GM19452 (cell line): ENCODE results near the gene FOXN3.
"Not testable (repeated sequence)": the region's sequence is repeated elsewhere in the genome, so short reads cannot be mapped to it uniquely, and the experiment has no call there.

Experiments
- ATAC-seq: cut with Tn5 transposase; IDR thresholded peaks from one replicate; pipeline ENCODE4 v1.9.1; 2021; ENCODE audit not compliant: unreplicated experiment

The FOXN3 gene

DNA sequence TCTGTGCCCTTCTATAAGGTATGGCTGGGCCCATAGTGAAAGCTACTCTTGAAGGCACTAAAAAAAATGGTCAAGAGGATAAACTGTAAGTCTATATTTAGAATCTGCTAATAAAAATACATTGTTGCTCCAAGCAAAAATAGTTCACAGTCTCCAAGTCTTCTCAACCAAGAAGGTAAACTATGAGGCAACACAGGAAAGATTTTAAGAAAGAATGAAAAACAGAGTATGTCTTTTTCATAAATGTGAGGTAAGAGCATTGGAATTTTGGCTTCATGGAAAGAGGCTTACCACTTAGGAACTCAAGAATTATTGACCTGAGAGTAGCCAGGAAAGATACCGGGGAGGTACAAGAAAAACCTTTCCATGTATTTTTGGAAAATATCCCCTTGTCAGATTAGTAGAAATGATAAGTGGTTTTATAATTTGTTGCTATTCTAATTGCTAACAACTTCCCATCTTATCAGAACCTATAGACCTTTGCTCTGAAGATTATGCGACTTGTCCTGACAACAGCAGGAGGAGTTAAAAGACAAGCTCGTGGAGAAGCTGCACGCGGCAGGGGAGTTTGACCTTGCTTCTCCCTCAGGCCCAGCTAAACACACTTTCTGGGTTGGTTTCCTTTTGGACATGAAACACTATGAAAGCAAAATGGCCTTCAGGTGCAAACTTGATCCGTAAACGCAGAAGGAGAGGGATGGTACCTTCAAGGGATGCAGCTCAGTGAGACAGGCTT, 238.1 kb downstream of the FOXN3 start:
- no peak for ATAC-seq

DNA sequence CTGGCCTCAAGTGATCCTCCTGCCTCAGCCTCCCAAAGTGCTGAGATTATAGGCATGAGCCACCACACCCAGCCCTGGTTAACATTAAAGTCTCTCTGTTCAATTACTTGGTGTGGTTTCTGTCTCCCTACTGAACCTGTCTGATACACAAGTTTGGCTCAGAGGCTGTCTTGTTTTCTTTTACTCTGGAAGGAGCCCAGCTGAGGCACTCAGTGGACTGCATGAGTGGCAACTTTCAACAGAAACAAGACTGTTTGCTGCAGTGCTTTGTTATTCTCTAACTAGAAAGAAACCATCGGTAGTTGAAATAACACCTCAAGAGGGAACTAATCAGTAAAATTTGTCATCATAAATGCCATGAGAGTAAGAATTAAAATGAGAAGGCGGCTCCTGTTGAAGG, 238.7 kb downstream of the FOXN3 start:
- ATAC-seq, result no peak

- no peak for ATAC-seq
Measured at GRCh38 chr14:89175881-89176799, 240.9 kb downstream of the FOXN3 start.

GRCh38 chr14:89171628-89172027, 245.4 kb downstream of the FOXN3 start:
- no peak for ATAC-seq

DNA sequence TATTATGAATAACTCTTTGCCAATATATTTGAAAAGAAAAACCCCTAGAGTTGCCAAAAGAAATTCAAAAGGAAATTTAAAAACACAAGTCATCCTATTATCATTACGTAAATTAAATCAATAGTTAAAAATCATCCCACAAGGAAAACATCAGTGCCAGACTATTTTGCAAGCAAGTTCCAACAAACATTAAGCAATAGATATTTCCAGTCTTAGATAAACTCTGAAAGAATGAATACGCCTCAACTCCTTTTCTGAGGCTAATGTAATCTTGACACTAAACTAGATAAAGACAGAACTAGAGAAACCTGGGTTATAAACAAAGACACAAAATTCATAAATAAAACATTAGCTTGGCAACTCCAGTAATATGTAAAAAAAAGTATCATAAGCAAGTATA, 245.9 kb downstream of the FOXN3 start:
- no peak for ATAC-seq

DNA sequence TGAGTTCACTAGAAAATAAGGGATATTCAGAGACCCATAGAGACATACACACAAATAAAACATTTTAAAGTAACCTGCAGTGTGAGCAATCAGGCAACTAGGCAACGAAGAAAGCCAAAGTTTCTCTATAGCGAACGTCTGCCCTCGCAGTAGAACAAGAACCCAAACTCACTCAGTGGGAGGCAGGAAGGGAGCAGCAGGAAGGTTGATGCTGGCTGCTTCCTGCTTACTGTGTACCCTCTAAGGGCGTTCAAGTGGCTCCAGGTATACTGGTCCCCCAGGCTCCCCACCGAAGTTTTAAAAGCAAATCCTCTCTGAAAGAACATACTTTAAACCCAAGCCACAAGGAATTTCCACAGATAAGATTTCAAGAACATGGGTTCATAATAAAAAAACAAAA, 249.3 kb downstream of the FOXN3 start:
- no peak for ATAC-seq

- no peak for ATAC-seq
Measured at GRCh38 chr14:89166633-89167032, 250.4 kb downstream of the FOXN3 start.

DNA sequence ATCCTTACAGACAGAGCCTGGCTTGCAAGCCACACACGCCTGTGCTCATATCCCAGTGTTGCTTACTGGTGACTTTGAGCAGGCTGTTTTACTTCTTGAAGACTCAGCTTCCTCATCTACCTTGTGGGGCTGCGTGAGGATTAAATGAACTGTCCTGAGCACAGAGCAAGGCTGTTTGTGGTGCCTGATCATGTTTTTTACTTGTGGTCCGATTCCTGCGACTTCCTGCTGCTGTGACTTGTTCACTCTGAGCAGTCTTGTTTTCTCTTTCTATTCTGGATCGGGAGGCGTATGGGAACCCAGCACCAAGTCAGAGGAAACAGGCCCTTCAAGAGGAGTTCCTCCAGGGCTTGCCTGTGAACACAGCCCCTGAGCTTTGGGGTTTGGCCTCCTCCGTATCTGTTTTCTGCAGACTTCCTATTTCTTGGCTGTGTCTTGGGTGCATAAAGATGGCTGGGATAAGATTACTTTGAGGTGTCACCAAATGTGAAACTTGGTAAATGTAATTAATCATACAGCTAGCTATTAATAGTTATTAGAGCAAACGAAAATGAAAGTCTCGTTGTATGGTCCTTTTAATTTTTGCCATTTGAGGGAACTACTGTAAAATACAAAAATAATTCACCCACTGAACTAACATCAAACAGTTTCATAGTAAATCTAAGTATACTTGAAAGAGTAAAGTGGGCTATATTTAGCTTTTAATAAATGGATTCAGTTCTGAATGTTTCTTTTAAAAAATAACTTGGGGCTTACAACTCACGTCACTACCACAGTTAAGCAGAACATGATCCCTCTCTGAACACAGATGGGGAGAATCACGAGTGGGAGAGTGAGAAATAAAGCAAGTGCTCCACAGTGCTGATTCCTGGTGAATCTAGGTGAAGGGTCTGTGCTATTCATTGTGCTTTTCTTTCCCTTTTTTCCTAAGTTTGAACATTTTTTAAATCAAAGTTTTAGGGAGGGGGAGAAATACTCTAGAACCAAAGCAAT, 251.5 kb downstream of the FOXN3 start:
- peak; percentile 75 for ATAC-seq

GRCh38 chr14:89164168-89165073, 252.6 kb downstream of the FOXN3 start:
- ATAC-seq, result peak; percentile 28

DNA sequence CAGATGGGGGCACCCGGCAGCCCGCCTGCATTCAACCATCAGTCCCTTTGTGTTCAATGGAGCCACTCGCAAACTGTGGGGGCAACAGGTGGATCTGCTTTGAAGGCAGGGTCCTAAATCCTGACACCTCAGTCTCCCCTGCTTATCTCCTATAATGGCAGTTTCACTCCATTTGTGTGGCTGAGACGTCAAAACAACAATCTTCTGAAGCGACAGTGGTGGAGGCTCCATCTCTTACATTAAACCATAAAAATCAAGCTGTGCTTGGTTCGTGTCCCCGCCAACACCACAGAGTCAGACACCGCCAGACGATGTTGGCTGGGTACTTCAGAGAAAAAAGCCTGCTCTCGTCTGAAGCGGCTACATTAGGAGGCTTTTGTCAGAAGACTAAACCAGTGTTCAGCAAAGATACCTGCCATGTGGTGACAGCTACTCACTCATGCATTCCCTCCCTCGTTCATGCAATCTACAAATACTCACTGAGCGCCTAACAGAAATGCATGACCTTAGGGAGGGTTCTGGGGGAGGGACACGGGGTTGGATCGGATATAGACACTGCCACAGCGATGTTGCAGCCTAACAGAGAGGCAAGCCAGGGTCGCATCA, 253.9 kb downstream of the FOXN3 start:
- ATAC-seq, result no peak

DNA sequence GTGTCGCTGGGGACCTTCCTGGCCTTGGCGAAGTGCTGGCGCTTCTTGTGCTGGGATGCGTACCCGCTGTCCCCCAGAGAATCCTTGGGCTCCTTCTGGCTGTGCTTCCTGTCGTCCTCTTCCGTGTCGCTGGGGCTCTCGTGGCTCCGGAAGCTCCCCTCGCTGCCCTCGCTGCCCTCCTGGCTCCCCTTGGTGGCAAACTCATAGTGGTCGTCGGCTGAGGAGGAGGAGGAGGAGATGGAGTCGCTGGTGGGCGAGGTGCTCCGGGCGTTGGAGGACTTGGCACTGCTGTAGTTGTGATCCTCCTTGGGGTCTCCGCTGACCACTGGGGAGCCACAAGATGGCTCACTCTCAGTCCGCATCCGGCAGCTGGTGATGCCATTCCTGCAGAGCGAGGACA, 254.4 kb downstream of the FOXN3 start:
- no peak for ATAC-seq

GRCh38 chr14:89160437-89160836, 256.6 kb downstream of the FOXN3 start:
- ATAC-seq, result no peak

DNA sequence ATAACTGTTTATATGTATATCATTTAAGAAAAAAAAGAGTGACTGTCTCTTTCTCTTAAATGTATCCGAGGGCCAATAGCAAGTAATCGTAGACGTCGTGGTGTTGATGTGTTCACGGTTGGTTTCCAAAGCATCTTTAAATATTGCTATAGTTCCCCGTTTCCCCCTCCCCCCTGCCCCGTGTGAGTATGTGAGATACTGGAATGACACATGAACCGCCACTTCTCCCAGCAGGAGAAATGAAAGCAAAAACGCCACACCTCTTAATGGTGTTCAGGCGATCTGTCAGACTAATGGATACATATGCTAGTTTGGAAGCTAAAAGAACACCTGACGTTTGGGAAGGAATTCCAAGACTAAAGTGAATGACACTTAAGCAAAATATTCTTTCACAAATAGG, 258.3 kb downstream of the FOXN3 start:
- no peak for ATAC-seq

DNA sequence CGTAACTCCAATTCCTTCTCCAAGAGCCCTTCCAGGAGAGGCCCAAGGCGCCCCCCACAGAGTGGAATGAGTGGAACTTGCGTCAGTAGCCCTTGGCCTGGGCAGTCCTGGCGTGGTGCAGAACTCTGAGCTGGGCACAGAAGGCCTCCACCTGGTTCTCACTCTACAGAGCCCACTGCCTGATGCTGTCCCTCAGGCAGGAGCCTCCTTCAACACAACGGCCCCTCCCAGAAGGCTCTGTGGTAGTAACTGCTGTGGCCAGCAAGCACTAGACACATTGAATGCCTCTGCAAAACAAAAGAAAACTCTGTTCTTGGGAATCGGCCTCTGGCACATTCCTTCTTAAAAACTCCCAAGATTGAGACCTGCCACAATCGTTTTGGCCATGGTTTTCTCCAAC, 258.9 kb downstream of the FOXN3 start:
- ATAC-seq, result not testable (repeated sequence)

DNA sequence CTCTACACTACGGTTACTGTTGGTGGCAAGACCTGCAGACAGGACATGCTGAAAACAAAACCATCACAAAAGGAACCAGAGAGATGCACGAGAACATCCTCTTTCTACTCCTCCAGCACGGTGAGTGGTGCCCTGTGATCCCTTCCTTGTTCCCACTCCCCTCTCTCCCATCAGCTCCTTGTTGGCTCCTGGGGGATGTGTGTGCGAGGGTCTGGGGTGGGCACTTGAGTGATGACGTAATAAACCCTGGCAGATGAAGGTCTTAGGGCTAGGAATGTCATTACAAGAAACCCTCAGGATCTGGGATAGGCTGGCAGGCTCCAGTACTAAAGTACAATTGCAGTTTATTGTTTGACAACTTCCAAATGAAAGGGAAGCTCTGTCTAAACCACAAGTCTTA, 261.5 kb downstream of the FOXN3 start:
- no peak for ATAC-seq

- not testable (repeated sequence) for ATAC-seq
Measured at GRCh38 chr14:89151693-89152092, 265.3 kb downstream of the FOXN3 start.

DNA sequence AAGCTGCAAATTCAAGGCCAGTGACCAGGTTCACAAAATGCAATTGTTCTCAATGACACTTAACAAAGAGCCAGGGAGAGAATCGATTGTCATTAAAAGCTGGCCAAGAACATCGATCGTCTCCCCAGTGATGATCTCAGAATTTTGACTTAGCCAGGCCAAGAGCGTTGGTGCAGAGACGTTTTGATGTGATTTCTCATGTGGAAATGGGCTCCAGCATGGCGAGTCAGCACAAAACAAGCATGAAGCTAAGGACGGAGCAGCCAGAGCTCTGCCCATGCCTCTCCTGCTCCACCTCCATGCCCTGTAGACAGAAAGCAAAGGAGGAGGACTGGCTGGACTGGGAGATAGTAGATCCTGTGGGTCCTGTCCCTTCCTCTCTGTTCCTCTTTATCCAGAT, 270.8 kb downstream of the FOXN3 start:
- no peak for ATAC-seq

- no peak for ATAC-seq
Measured at GRCh38 chr14:89144642-89145041, 272.4 kb downstream of the FOXN3 start.

- no peak for ATAC-seq
Measured at GRCh38 chr14:89144066-89144465, 273.0 kb downstream of the FOXN3 start.

- ATAC-seq, result no peak
Measured at GRCh38 chr14:89143595-89143994, 273.4 kb downstream of the FOXN3 start.
